ENCODE measurements around the gene H19.

H19 gene

DNA sequence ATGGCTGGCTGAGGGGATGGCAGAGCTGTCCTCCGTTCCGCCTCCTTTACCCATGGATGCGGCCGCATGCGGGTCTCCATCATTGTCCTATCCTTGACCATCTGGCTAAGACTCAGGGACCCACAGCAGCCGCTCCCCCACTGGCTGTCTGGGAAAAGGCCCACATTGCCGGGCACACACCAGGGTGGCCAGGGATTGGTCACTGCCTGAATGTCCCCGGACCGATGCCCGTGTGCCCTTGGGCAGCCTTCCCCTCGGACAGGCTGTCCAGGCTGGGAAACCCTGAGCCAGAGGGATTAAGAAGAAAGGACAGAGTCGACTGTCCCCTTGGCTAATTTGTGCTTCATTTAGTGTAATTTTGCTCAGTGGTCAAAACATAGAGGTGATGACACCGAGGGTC lies 22.5 kb downstream of the H19 start:
- no peak for DNase-seq (ENCODE audit: low read depth in 2 of 2)
- H3K4me3 ChIP-seq (replicated peaks in 1 of 2; ENCODE audit: low read depth in 2 of 2, low read length in 2 of 2), result no peak overlapping the region
- no peak for TF ChIP-seq CTCF (IDR thresholded peaks at IDR 0.05; ENCODE audit: low read depth, low read length)

- TF ChIP-seq CTCF (IDR thresholded peaks at IDR 0.05; ENCODE audit: low read depth, low read length), result no peak
- no peak overlapping the region for H3K4me3 ChIP-seq (replicated peaks in 1 of 2; ENCODE audit: low read depth in 2 of 2, low read length in 2 of 2)
- DNase-seq (ENCODE audit: low read depth in 2 of 2), result no peak
Measured at GRCh38 chr11:1970956-1971355, 26.7 kb downstream of the H19 start.

DNA sequence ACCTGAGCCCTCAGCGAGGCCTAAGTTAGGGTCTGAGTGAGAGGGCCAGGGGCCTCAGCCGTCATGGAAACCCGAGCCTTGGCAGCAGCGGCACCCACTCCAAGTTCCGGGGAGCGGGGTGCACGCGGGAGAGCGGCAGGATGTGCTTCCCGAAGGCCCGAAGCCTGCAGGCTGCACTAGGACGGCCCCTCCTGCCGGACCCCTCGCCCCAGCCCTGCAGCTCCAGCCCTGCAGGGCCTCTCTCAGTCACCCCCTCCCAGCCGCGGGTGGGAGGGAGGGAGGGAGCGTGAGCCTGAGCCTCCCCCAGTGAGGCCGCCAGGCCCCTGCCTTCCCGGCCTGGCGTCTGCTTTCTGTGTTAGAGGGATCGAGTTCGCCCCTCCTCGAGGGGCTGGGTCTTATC lies 27.9 kb downstream of the H19 start:
- no peak for DNase-seq (ENCODE audit: low read depth in 2 of 2)
- H3K4me3 ChIP-seq (replicated peaks in 1 of 2; ENCODE audit: low read depth in 2 of 2, low read length in 2 of 2), result no peak overlapping the region
- no peak for TF ChIP-seq CTCF (IDR thresholded peaks at IDR 0.05; ENCODE audit: low read depth, low read length)

DNA sequence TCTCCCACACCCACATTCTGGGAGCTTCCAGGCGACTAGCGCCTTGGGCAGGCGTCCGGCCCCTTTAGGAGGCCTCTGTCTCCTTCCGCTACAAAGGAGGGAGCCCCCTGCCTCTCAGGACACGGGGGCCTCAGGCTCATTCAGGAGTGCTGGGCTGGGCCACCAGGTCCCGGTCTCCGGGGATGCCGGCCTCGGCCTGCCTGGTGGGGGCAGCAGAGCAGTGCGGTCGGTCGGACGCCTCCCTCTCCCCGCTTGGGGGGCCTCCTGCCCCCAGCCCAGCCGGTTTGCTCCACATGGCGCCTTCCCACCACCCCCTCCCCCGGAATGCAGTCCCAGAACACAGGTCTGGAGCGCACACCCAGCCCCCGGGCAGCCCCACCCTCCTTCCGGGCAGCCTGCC lies 28.6 kb downstream of the H19 start:
- no peak for DNase-seq (ENCODE audit: low read depth in 2 of 2)
- TF ChIP-seq CTCF (IDR thresholded peaks at IDR 0.05; ENCODE audit: low read depth, low read length), result no peak

DNA sequence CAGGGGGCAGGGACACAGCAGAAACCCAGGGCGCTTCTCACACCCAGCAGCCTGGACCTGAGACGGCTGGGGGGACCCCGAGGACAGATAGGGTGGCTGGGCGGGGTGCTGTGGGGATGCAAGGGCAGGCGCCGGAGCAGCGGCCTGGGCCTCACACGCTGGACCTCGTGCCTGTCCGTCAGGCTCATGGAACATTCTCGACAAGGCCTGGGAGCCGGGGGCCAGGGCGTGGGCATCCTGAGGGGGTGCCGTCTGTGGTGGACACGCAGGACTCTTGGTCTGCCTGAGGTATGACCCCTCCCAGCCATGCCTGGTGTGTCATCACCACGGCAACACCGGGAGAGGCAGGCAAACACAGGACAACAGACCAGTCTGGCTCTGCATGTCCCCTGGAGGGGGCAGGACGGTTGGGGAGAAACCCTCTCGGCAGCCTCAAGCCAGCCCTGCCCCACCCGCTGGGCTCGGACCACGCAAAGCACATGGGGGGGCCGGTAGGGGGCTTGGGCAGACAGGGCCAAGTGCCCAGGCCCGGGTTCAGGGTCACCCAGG lies 29.1 kb downstream of the H19 start:
- no peak for DNase-seq (ENCODE audit: low read depth in 2 of 2)
- H3K4me3 ChIP-seq (replicated peaks in 1 of 2; ENCODE audit: low read depth in 2 of 2, low read length in 2 of 2), result no peak overlapping the region
- no peak for TF ChIP-seq CTCF (IDR thresholded peaks at IDR 0.05; ENCODE audit: low read depth, low read length)

More for the DNA sequence above, 28.6 kb downstream of the H19 start:
- no peak overlapping the region for H3K4me3 ChIP-seq (replicated peaks in 1 of 2; ENCODE audit: low read depth in 2 of 2, low read length in 2 of 2)

DNA sequence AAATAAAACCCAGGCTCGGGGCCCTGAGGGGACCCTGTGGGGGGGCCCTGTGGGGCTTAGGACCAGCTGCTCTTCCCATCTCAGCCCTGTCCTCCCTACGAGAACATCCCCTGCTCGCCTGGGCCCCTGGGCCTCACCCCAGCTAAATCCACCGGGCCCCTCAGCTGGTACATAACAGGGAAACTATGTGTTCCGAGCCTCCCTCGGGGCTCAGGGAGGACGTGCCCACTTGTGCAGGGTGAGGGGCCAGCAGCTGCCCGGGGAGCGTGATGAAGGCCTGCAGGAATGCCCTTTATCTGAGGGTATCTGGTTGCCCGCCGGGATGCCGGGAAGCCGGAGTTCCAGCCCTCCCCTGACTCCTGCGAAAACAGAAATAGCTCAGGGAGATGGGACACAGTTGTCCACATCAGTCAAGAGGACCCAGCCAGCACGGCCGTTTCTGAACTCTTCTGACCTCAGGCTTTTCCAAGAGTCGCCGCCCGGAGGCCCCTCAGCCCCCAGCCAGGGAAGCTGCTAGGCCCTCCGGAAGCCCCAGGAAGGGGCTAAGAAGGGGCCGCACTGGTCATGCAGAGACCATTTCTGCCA lies 29.9 kb downstream of the H19 start:
- TF ChIP-seq CTCF (IDR thresholded peaks at IDR 0.05; ENCODE audit: low read depth, low read length), result no peak
- DNase-seq (ENCODE audit: low read depth in 2 of 2), result no peak
- no peak overlapping the region for H3K4me3 ChIP-seq (replicated peaks in 1 of 2; ENCODE audit: low read depth in 2 of 2, low read length in 2 of 2)

DNA sequence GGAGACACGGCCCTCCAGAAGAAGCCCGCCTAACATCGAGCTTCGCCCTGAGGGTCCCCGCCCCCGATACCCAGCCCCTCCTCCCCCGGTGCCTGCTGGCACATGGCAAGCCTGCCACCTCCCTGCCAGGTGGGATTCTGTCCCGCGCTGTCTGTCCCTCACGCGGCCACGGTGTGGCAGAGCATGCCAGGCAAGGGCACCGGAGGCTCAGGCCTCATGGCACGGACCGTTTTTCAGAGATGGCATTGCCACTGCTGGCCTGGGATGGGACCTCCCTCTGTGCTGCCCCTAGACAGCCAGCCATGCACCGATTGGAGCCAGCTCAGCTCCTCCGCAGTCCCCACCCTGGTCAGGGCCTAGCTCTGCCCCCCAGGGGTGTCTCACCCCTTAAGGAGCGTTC lies 31.1 kb downstream of the H19 start:
- TF ChIP-seq CTCF (IDR thresholded peaks at IDR 0.05; ENCODE audit: low read depth, low read length), result no peak
- no peak overlapping the region for H3K4me3 ChIP-seq (replicated peaks in 1 of 2; ENCODE audit: low read depth in 2 of 2, low read length in 2 of 2)
- no peak for DNase-seq (ENCODE audit: low read depth in 2 of 2)

Data from cardiac fibroblast (primary cell).